IPS DF 6.9 (cell line): ENCODE results near the gene UNKL.

Source experiments
- DNase-seq: peaks from one replicate; pipeline ENCODE4 v3.0.0-alpha.2; 2013; ENCODE audit warnings: low read depth, low spot score
- H3K27ac ChIP-seq: one replicate; pipeline ENCODE4 v1.5.1; 2013; ENCODE audit warnings: low read length, control low read depth
- H3K27me3 ChIP-seq: 2 replicates; pipeline ENCODE4 v1.6.1; 2013; ENCODE audit warnings: mild to moderate bottlenecking, low read length; ENCODE audit not compliant: control insufficient read depth, insufficient read depth
- H3K36me3 ChIP-seq: 2 replicates; pipeline ENCODE4 v1.6.1; 2013; ENCODE audit warnings: low read length; ENCODE audit not compliant: control insufficient read depth, insufficient read depth
- H3K4me1 ChIP-seq: 2 replicates; pipeline ENCODE4 v1.6.1; 2013; ENCODE audit warnings: low read length; ENCODE audit not compliant: control insufficient read depth, insufficient read depth
- H3K4me3 ChIP-seq: 2 replicates; pipeline ENCODE4 v1.5.1; 2013; ENCODE audit warnings: mild to moderate bottlenecking, low read length
- H3K9me3 ChIP-seq: 2 replicates; pipeline ENCODE4 v1.6.1; 2013; ENCODE audit warnings: low read length, inconsistent platforms; ENCODE audit not compliant: control insufficient read depth, insufficient read depth
- WGBS: extraction: QIAGEN DNeasy Blood & Tissue Kit; methylation state at CpG from one replicate; pipeline ENCODE4 v1.1.7; 2013; ENCODE audit warnings: mixed read lengths, missing lambda C conversion rate; ENCODE audit not compliant: insufficient read length, insufficient coverage; 5-methylcytosine and 5-hydroxymethylcytosine counted together

The UNKL gene

GRCh38 chr16:1401061-1401757, 13.3 kb downstream of the UNKL start:
- DNase-seq = no peak
- no peak overlapping the region for H3K27ac ChIP-seq
- no peaks in the 10 kb centered on the region for H3K27me3 ChIP-seq
- no peaks in the 10 kb centered on the region for H3K9me3 ChIP-seq
- peaks cover 10% of the 10 kb centered on the region for H3K36me3 ChIP-seq
- H3K4me3 ChIP-seq = no peak overlapping the region
- no peaks in the 10 kb centered on the region for H3K4me1 ChIP-seq
- WGBS = no CpG with 5 or more reads among the region's 29 CpGs

DNA sequence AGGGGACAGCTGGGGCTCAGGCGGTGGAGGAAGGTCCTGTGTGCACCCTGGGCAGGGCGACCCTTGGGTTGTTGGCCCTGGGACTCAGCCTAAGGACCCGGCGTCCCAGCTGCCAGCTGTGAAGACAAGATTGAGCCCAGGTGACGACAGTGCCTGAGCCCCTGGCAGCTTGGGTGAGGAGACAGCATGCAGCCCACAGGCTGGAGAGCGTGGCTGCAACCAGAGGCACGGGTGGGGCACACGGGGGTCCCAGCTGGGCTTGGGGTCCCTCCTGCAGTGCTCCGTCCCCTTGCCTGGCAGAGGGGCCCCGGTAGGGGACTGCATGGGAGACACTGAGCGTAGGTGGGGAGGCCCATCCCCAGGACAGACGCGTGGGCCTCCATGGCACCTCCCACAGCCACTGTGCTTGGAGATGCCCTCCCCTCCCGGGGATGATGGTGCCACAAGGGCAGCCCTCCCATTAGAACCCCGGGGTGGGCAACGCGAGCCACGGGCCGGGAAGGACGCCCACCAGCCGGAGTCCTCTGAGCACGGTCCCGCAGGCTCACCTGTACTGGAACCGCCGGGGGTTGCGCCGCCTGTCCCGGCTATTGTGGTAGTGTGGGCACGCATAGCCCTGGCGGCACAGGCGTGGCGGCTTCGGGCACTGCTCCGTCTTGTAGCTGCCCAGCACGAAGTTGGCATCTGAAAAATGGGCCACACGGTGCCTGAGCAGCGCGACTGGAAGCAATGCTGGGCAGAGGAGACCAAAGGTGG, 15.5 kb downstream of the UNKL start:
- H3K36me3 ChIP-seq = peaks cover 10% of the 10 kb centered on the region
- H3K9me3 ChIP-seq = no peaks in the 10 kb centered on the region
- no peak for DNase-seq
- H3K4me1 ChIP-seq = no peaks in the 10 kb centered on the region
- no peak overlapping the region for H3K4me3 ChIP-seq
- WGBS = no CpG with 5 or more reads among the region's 38 CpGs
- no peaks in the 10 kb centered on the region for H3K27me3 ChIP-seq
- no peak overlapping the region for H3K27ac ChIP-seq

DNA sequence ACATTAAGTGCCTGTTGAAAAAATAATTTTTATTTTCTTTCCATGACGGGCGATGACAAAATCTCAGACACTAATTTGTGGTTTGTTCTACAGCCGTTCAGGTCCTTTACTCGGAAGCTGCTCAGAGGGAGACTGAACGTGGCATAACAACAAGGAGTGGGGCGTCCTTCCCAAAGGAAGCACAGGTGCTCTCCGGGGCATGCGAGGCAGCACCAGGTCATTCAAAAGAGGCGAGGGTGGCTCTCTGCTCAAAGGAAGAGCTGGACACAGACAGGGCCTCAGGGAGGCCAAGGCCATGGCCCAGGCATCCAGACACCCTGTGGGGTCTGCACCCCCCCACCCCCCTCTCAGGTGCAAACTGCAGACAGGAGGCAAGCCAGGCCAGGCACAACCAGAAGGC, 16.2 kb downstream of the UNKL start:
- no peaks in the 10 kb centered on the region for H3K9me3 ChIP-seq
- DNase-seq = no peak
- no CpG with 5 or more reads among the region's 9 CpGs for WGBS
- no peaks in the 10 kb centered on the region for H3K27me3 ChIP-seq
- no peak overlapping the region for H3K27ac ChIP-seq
- H3K4me3 ChIP-seq = no peak overlapping the region
- peaks cover 14% of the 10 kb centered on the region for H3K36me3 ChIP-seq
- no peaks in the 10 kb centered on the region for H3K4me1 ChIP-seq

- WGBS = no CpG with 5 or more reads among the region's 21 CpGs
- DNase-seq = no peak
- H3K27ac ChIP-seq = no peak overlapping the region
- no peaks in the 10 kb centered on the region for H3K9me3 ChIP-seq
- H3K4me1 ChIP-seq = no peaks in the 10 kb centered on the region
- peaks cover 13% of the 10 kb centered on the region for H3K36me3 ChIP-seq
- no peak overlapping the region for H3K4me3 ChIP-seq
- no peaks in the 10 kb centered on the region for H3K27me3 ChIP-seq
These were observed 16.7 kb downstream of the UNKL start for GRCh38 chr16:1397779-1398178.

GRCh38 chr16:1395444-1396031, 19.0 kb downstream of the UNKL start:
- no CpG with 5 or more reads among the region's 22 CpGs for WGBS
- Histone ChIP-seq H3K9me3 (no peaks in the 10 kb centered on the region), H3K36me3 (peaks cover 13% of the 10 kb centered on the region), H3K27me3 (no peaks in the 10 kb centered on the region), H3K27ac (no peak overlapping the region), H3K4me1 (no peaks in the 10 kb centered on the region), H3K4me3 (no peak overlapping the region)
- no peak for DNase-seq

GRCh38 chr16:1394367-1394951, 20.0 kb downstream of the UNKL start:
- Histone ChIP-seq H3K27me3 (no peaks in the 10 kb centered on the region), H3K4me1 (no peaks in the 10 kb centered on the region), H3K36me3 (peaks cover 13% of the 10 kb centered on the region), H3K27ac (no peak overlapping the region), H3K9me3 (no peaks in the 10 kb centered on the region), H3K4me3 (no peak overlapping the region)
- WGBS = no CpG with 5 or more reads among the region's 19 CpGs
- no peak for DNase-seq

- Histone ChIP-seq H3K4me3 (no peak overlapping the region), H3K36me3 (peaks cover 6% of the 10 kb centered on the region), H3K9me3 (no peaks in the 10 kb centered on the region), H3K27ac (no peak overlapping the region), H3K4me1 (no peaks in the 10 kb centered on the region), H3K27me3 (no peaks in the 10 kb centered on the region)
- no CpG with 5 or more reads among the region's 21 CpGs for WGBS
- no peak for DNase-seq
These were observed 20.8 kb downstream of the UNKL start for GRCh38 chr16:1393613-1394176.

- no peaks in the 10 kb centered on the region for H3K4me1 ChIP-seq
- DNase-seq = no peak
- H3K27me3 ChIP-seq = no peaks in the 10 kb centered on the region
- no peak overlapping the region for H3K4me3 ChIP-seq
- H3K27ac ChIP-seq = no peak overlapping the region
- no peaks in the 10 kb centered on the region for H3K9me3 ChIP-seq
- peaks cover 6% of the 10 kb centered on the region for H3K36me3 ChIP-seq
- no CpG with 5 or more reads among the region's 17 CpGs for WGBS
These were observed 21.7 kb downstream of the UNKL start for GRCh38 chr16:1392826-1393225.

DNA sequence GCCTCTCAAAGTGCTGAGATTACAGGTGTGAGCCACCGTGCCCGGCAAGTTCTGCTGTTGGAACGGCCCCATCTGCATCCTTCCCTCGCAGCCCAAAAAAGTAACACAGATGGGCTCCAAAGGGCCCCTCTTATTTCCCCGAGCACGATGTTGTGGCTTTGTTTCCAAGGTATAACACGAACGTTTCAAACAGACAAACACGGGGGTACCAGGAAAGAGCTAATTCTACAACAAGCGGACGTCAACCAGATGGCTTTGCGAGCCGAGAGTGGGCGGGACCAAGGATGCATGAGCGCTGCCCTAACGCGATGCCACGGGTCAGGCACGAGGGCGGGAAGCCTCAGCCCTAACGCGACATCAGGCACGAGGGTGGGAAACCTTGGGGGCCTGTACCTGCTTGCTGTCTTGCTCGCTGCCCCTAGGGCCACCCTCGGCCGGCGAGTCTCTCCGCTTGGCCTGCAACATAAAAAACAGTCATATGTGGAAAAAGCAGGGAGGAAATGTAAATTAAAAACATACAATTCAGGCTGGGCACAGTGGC, 24.2 kb downstream of the UNKL start:
- no peak for DNase-seq
- no peaks in the 10 kb centered on the region for H3K27me3 ChIP-seq
- H3K4me1 ChIP-seq = no peaks in the 10 kb centered on the region
- H3K4me3 ChIP-seq = no peak overlapping the region
- no CpG with 5 or more reads among the region's 28 CpGs for WGBS
- peaks cover 6% of the 10 kb centered on the region for H3K36me3 ChIP-seq
- H3K27ac ChIP-seq = no peak overlapping the region
- no peaks in the 10 kb centered on the region for H3K9me3 ChIP-seq

DNA sequence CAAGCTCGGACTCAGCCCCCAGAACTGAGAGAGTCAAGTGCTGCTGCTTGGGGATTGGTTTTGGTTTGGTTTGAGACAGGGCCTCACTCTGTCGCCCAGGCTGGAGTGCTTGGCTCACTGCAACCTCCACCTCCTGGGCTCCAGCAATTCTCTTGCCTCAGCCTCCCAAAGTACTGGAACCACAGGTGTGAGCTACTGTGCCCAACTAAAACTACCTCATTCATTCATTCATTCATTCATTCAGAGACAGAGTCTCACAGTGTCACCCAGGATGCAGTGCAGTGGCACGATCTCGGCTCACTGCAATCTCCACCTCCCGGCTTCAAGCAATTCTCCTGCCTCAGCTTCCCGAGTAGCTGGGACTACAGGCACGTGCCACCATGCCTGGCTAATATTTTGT, 24.7 kb downstream of the UNKL start:
- no peak for DNase-seq
- peaks cover 6% of the 10 kb centered on the region for H3K36me3 ChIP-seq
- no CpG with 5 or more reads among the region's 7 CpGs for WGBS
- no peak overlapping the region for H3K4me3 ChIP-seq
- no peak overlapping the region for H3K27ac ChIP-seq
- no peaks in the 10 kb centered on the region for H3K4me1 ChIP-seq
- no peaks in the 10 kb centered on the region for H3K9me3 ChIP-seq
- H3K27me3 ChIP-seq = no peaks in the 10 kb centered on the region
